ENCODE results near the gene ZNF181.

Gene ZNF181

DNA sequence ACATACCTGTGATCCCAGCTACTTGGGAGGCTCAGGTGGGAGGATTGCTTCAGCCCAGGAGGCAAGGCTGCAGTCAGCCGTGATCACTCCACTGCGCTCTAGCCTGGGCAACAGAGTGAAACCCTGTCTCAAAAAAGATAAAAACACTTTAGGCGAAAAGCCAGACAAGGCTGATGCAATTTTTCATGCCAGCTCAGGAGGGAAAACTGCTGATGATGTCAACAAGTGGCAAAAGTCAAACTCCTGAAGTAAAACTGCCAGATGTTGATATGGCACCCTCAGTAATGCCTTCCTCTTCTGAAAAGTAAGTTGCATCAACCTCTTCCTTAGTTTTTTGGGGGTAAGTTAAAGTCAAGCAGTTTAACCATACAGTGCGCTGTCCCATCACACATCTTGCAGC is 23.4 kb downstream of the ZNF181 start:
- no peak for DNase-seq (ENCODE audit: low read depth, low spot score)

DNA sequence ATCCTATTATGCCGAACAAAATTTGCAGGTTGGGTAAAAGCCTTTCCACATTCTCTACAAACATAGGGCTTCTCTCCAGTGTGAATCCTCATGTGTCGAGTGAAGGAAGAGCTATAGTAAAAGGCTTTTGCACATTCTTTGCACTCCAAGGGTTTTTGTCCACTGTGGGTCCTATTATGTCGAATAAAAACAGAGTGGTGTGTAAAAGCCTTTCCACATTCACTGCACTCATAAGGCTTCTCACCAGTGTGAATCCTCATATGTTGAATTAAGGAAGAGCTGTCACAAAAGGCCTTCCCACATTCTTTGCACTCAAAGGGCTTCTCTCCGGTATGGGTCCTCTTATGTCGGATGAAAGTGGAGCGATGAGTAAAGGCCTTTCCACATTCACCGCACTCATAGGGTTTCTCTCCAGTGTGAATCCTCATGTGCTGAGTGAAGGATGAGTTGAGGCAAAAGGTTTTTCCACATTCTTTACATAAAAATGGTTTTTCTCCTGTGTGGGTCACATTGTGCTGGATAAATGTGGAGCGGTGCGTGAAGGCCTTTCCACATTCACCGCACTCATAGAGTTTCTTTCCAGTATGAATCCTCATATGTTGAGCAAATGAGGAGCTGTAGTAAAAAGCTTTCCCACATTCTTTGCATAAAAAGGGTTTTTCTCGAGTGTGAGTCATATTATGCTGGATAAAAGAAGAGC is 25.3 kb downstream of the ZNF181 start:
- no peak for DNase-seq (ENCODE audit: low read depth, low spot score)

DNA sequence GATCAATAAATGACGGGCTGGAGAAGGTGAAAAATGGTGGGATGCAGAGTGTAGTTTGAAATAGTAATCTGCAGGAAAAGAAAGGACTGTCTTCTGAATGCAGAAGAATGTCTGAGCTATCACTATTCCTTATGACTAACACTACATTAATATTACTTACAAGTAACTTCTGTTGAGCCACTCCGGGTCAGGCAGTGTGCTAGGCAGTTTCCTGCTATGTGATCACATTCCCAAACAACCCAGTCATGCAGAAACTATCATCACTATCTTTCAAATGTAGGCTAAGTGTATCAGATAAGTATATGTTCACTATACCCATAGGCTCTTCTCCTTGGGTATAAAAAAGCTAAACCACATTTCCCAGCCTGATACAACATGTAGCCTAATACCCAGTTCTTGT is 32.3 kb downstream of the ZNF181 start:
- no peak for DNase-seq (ENCODE audit: low read depth, low spot score)

DNA sequence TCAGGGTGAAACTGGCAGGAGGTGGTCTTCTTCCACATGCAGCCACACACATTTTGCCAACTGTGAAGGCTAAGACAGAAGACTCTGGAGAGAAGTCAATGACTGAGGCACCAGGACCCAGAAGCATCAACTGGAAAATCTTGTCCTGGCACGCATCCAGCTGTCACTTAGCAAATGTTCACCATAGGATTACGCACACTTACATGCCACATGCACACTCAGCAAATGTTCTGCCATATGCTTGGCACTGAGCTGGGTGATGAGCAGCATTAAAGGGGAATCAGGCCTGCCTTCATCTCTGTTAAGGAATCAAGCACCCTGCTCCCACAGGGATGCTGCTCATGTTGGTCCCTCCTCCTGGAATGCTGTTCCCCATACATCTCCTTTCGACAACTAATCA is 33.9 kb downstream of the ZNF181 start:
- DNase-seq (ENCODE audit: low read depth, low spot score): no peak

DNA sequence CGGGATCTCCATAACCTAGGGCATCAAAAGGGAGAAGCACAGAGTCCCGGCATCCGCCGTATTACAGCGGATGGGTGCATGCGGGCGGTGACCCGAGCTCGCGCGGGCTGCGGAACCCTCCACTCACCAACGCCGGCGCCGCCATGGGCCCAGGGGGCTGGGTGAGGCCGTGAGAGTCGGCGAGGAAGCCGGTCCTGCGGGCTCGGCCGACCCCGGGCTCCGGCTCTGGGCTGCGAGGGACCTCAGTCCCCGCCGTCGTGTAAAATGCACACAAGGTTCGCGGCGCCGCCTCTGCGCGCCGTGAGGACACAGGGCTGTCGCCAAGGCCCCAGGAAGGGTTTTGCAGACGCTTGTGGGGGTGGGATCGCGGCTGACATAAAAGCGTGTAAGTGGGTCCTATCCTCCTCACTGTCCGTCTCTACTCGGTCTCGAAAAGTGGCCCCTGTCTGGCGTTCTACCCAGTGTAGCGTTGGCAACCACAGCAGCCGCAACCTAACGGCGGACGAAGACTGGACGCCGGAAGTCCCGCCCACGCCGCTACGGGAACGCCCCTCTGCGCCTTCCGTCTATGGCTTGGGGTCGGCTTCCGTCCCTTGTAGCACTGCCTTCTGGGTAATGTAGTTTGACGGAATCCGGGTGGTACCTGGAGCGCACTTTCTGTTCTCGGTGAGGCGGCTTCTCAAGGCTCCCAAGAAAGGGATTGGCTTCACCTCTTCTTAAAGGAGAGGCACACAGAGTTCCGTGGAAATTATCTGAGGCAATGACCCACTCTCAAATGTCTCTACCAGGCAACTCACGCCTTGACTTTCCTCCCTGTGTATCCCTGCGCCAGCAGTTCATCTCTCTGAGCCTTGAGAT is 38.9 kb downstream of the ZNF181 start, which contains the start of gene ZNF599:
ZNF599 (minus strand) TSS at position 519 of the 858 bp plus-strand sequence; CDS start at position 145, 374 bp downstream.
- DNase-seq (ENCODE audit: low read depth, low spot score): peak; percentile 58

DNA sequence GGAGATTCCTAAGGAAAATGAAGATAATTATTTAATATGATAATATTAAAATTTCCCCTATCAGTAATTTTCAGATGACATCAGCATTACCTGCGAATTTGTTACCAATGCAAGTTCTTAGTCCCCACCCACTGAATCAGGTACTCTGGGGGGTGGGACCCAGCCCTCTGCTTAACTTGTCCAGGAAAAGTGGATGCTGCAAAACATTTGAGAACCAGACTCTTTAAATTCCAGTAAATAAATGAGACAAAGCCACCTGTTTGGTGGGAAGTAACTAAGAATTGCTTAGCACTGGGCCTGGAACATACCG is 39.5 kb downstream of the ZNF181 start:
- no peak for DNase-seq (ENCODE audit: low read depth, low spot score)

DNA sequence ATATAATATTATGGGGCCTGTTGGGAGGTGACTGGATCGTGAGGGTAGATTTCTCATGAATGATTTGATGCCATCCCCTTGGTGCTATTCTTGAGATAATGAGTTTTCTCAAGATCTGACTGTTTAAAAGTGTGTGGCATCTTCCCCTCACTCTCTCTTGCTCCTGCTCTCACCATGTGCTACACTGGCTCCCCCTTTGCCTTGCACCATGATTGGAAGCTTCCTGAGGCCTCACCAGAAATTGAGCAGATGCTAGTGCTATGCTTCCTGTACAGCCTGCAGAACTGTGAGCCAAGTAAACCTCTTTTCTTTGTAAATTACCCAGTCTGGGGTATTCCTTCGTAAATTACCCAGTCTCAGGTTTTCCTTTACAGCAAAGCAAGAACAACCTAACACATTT is 40.8 kb downstream of the ZNF181 start:
- no peak for DNase-seq (ENCODE audit: low read depth, low spot score)

DNA sequence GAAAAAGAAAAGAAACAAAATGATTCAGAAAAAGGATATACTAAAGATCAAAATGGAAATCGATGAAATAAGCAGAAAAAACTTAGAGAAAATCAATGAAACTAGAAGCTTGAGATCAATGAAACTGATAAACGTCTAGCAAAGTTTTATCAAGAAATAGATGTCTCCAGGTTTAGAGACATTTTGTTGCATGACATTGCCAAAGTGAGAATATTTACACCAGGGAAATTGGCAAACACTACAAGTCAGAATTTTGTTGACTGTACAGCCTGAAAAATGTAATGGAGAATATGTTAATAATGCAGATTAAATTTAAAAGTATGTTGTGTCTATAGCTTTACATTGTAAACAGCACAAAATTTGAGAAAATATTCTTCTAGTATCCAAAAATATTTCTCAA is 44.3 kb downstream of the ZNF181 start:
- no peak for DNase-seq (ENCODE audit: low read depth, low spot score)

DNA sequence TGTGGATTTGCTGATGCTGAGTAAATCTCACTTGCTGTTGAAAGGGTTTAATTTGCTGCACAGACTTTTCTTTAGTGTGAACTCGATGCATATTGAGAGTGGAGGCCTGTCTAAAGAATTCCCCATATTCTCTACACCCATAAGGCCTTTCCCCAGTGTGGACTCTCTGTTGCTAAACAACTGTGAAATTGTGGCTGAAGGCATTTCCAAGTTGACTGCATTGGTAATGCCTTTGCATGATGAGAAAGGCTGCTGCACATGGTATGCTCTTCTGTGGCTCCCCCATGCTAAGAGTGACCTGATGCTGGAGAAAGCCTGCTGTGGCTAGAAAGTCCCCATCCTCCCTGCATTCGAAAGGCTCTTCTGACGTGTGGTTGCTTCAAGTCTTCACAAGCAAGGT is 45.6 kb downstream of the ZNF181 start:
- DNase-seq (ENCODE audit: low read depth, low spot score): no peak

DNA sequence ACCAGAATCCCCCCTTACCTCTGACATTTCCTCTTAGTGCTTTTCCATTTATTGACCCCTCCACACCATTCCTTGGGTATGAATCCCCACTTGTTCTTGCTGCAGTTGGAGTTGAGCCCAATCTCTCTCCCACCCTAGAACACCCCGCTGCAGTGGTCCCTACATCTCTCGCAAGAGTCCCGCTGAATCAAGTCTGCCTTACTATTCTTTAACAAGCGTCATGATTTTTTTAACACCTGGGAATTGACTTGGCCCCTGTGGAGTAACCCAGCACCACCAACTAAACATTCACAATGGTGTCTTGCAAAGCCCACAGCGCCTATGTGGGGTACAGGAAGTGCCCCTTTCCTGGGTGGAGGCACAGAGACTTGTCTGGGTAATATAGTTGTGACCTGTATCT is 52.2 kb downstream of the ZNF181 start:
- DNase-seq (ENCODE audit: low read depth, low spot score): no peak

DNA sequence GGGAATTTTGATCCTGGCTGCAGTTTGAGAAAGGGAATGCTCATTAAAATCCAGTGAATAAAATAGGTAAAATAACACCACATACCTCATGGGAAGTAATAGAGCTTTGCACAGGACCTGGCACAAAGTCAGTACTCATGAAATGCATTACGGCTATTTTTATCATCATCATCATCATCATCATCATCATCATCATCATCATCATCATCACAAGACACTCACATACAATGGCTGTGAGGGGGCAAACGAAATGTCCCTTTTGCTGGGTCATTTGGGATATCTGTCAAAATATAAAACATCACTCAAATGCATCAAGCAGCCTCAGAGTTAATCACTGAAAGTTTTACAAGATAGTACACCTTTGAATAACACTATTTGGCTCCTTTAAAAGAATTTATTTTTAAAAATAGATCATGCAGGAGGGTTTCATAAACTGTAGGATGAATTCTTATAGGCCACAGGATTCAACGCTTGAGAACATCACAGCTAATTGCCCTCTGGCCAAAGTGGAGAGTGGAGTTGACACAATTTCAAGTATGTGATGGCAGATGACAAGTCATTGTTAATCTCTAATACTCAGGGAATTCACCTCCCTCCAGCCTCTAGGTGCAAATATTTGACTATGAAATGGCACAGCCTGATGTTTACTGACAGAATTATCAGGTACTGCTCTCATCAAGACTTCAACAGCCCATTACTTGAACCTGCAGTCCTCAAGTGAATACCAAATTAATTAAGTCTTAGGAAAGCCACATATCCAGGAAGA is 53.2 kb downstream of the ZNF181 start:
- DNase-seq (ENCODE audit: low read depth, low spot score): no peak

DNA sequence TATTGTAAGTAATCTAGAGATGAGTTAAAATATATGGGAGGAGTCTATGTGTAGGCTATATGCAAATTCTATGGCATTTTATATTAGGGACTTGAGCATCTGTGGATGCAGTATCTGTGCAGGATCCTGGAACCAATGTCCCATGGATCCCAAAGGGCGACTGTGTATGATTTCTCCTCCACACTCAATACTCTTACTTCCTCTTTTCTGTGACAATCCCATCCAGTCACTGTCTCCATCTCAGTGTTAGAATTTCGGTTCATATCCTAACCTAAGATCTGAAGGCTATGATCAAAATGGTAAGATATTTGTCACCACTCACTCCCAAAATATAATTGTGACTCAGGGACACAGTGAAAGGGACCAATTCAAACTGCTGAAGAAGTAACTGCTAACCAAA is 54.0 kb downstream of the ZNF181 start:
- no peak for DNase-seq (ENCODE audit: low read depth, low spot score)

DNA sequence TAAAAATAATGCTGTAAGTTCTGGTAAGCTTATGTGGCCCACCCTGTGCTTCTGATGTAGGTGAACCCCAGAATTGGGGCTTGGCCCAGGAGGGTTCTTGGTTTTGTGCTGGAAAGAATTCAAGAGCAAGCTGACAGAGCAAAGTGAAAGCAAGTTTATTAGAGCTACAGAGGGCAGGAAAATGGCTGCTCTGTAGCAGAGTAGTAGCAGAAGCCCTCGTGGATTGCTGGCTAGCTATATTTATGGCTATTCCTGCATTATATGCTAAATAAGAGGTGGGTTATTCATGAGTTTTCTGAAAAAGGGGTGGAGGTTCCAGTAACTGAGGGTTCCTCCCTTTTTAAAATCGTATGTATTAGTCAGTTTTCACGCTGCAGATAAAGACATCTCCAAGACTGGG is 59.5 kb downstream of the ZNF181 start:
- DNase-seq (ENCODE audit: low read depth, low spot score): no peak

DNA sequence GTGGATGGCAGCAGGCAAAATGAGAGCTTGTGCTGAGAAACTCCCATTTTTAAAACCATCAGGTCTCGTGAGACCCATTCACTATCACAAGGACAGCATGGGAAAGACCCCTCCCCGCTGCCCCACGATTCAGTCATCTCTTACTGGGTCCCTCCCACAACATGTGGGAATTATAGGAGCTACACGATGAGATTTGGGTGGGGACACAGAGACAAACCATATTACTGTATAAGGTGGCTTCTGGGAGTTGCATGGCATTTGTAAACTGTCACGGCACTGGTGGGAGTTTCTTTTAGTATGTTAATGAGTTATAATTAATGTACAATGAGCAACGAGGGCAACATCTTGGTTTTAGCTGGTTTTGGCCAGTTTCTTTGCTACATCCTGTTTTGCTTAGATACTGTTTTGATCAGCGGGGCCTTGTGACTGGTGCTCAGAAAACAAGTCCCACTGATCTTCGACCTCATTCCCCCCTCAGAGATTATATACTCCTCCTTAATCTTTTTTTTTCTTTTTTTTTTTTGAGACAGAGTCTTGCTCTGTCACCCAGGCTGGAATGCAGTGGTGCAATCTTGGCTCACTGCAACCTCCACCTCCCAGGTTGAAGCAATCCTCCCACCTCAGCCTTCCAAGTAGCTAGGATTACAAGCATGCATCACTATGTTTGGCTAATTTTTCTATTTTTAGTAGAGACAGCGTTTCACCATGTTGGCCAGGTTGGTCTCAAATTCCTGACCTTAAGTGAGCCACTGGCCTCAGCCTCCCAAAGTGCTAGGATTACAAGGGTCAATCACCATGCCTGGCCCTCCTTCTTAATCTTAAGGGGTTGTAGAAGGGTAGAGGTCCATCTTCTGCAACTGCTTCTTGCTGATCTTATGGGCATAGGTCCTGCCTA is 60.3 kb downstream of the ZNF181 start:
- no peak for DNase-seq (ENCODE audit: low read depth, low spot score)
